ENCODE results near the gene BIN1.

Gene BIN1

DNA sequence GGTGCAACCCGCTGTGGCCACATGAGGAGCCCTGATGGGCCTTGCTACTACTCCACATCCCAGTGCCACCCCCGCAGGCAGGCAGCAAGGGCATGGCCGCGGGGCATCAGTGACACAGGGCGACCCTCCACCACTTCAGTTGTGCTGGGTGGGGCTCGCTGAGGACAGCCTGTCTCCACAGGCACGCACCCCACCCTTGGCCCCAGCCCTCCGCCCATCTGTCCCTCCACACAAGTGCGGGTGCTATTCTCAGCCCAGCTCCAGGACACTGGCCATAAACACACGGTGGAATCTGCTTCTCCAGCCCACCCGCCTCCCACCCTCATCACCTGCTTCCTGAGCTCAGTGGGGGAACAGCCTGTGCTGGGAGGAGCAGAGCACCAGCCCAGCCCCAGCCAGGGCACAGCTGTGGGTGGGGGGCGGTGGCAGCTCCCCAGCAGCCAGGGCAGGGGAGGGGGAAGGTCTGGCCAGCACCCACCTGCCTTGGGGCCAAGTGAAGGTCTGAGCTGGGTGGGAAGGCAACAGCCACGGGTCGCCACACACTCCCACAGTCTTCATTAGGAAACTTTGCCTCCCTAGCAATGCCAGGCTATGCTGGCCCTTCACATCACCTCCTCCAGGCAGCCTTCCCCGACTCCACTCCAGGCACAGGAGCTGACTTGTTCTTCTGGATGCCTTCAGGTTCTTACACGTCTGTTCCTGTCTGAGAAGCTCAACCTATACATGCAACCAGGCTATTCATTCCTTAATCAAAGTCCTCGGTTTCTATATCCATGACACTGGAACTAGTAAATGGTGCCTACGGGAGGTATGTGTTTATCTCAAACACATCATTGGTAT, 16.5 kb downstream of the BIN1 start:
- Histone ChIP-seq H3K9me3 (replicated peaks; ENCODE audit: insufficient read depth, low read length) (no peaks in the 10 kb centered on the region), H3K27ac (ENCODE audit: low read length) (no peak overlapping the region), H3K4me2 (ENCODE audit: low read depth, low read length) (no peak overlapping the region), H3K4me3 (ENCODE audit: low read length) (no peak overlapping the region), H3F3A (ENCODE audit: insufficient read depth, low read length) (no peaks in the 10 kb centered on the region), H3K79me2 (ENCODE audit: low read length) (no peaks in the 10 kb centered on the region), H3K27me3 (replicated peaks; ENCODE audit: insufficient read depth, low read length) (no peaks in the 10 kb centered on the region), H2AFZ (ENCODE audit: low read length) (no peak overlapping the region), H3K36me3 (replicated peaks; ENCODE audit: insufficient read depth, low read length) (no peaks in the 10 kb centered on the region), H3K9me2 (replicated peaks; ENCODE audit: insufficient read depth, low read length) (no peaks in the 10 kb centered on the region), H3K9ac (ENCODE audit: low read length) (no peak overlapping the region), H4K20me1 (ENCODE audit: insufficient read depth, low read length) (no peaks in the 10 kb centered on the region), H3K4me1 (ENCODE audit: low read length) (no peaks in the 10 kb centered on the region)
- no peak for DNase-seq
- TF ChIP-seq, protein P1, sequence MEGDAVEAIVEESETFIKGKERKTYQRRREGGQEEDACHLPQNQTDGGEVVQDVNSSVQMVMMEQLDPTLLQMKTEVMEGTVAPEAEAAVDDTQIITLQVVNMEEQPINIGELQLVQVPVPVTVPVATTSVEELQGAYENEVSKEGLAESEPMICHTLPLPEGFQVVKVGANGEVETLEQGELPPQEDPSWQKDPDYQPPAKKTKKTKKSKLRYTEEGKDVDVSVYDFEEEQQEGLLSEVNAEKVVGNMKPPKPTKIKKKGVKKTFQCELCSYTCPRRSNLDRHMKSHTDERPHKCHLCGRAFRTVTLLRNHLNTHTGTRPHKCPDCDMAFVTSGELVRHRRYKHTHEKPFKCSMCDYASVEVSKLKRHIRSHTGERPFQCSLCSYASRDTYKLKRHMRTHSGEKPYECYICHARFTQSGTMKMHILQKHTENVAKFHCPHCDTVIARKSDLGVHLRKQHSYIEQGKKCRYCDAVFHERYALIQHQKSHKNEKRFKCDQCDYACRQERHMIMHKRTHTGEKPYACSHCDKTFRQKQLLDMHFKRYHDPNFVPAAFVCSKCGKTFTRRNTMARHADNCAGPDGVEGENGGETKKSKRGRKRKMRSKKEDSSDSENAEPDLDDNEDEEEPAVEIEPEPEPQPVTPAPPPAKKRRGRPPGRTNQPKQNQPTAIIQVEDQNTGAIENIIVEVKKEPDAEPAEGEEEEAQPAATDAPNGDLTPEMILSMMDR (IDR thresholded peaks at IDR 0.05; ENCODE audit: low read length), result no peak
- TF ChIP-seq EZH2phosphoT487 (IDR thresholded peaks at IDR 0.05; ENCODE audit: low read length) (no peak), EZH2 (optimal IDR thresholded peaks at IDR 0.05; ENCODE audit: low read depth, low read length) (no peak)

DNA sequence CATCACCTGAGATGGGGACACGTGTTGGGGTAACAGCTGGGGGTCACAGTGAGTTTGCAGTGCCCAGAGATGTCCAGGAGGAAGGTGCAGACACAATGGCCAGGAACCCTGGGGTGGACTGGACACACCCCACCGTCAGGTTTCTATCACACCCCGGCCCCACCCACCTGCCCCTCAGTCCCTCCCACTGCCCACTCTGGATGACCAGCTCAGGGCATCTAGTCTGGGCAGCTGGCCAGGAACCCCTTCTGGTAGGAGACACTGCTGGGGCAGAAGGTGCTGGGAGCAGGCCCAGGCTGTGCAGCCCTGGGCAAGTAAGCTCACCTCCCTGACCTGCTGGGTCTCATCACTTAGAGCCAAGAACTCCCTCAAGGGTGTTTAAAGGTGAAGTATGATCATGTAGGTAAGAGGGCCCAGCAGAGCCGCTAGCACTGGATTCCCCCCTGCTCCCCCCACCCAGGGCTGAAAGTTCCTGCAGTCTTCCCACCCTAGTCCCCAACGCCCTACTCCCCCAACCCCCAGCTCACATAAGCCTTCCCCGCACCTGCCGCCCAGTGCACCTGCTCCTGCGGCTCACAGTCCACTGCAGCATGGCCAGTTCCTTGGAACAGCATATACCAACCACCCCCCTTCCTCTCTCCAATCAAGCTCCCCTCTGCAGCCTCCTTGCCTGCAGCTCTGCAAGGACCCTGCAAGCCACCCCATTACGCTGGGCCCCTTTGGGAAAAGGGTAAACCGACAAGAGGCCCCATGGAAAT, 17.3 kb downstream of the BIN1 start:
- DNase-seq, result no peak
- Histone ChIP-seq H3F3A (ENCODE audit: insufficient read depth, low read length) (no peaks in the 10 kb centered on the region), H3K9me2 (replicated peaks; ENCODE audit: insufficient read depth, low read length) (no peaks in the 10 kb centered on the region), H3K27me3 (replicated peaks; ENCODE audit: insufficient read depth, low read length) (no peaks in the 10 kb centered on the region), H3K27ac (ENCODE audit: low read length) (no peak overlapping the region), H3K4me3 (ENCODE audit: low read length) (no peak overlapping the region), H3K9ac (ENCODE audit: low read length) (no peak overlapping the region), H3K9me3 (replicated peaks; ENCODE audit: insufficient read depth, low read length) (no peaks in the 10 kb centered on the region), H3K36me3 (replicated peaks; ENCODE audit: insufficient read depth, low read length) (no peaks in the 10 kb centered on the region), H3K79me2 (ENCODE audit: low read length) (no peaks in the 10 kb centered on the region), H3K4me1 (ENCODE audit: low read length) (no peaks in the 10 kb centered on the region), H3K4me2 (ENCODE audit: low read depth, low read length) (no peak overlapping the region), H4K20me1 (ENCODE audit: insufficient read depth, low read length) (no peaks in the 10 kb centered on the region), H2AFZ (ENCODE audit: low read length) (no peak overlapping the region)
- TF ChIP-seq, protein P1 (IDR thresholded peaks at IDR 0.05; ENCODE audit: low read length), result no peak
- TF ChIP-seq EZH2phosphoT487 (IDR thresholded peaks at IDR 0.05; ENCODE audit: low read length) (no peak), EZH2 (optimal IDR thresholded peaks at IDR 0.05; ENCODE audit: low read depth, low read length) (no peak)

DNA sequence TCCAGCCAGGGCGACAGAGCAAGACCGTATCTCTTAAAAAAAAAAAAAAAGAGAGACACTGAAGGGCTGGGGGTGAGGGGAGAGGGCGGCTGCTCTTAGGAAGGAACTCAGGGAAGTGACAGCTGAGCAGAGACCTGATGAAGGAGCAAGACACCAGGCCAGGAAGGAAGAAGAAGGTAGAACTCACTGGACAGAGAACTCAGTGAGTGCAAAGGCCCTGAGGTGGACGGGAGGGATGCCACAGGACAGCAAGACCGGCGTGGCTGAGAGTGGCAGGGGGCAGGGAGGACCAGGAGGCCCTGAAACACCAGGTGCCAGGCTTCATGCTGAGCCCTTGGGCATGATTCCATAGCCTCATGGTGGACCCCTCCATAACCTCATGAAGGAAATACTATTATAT, 18.2 kb downstream of the BIN1 start:
- H3K36me3 ChIP-seq (replicated peaks; ENCODE audit: insufficient read depth, low read length), result no peaks in the 10 kb centered on the region
- H3K4me1 ChIP-seq (ENCODE audit: low read length), result no peaks in the 10 kb centered on the region
- H3K9me2 ChIP-seq (replicated peaks; ENCODE audit: insufficient read depth, low read length), result no peaks in the 10 kb centered on the region
- H3F3A ChIP-seq (ENCODE audit: insufficient read depth, low read length), result no peaks in the 10 kb centered on the region
- no peak overlapping the region for H3K27ac ChIP-seq (ENCODE audit: low read length)
- no peak for TF ChIP-seq EZH2 (optimal IDR thresholded peaks at IDR 0.05; ENCODE audit: low read depth, low read length)
- TF ChIP-seq EZH2phosphoT487 (IDR thresholded peaks at IDR 0.05; ENCODE audit: low read length), result no peak
- TF ChIP-seq, protein P1 (IDR thresholded peaks at IDR 0.05; ENCODE audit: low read length), result no peak
- no peak overlapping the region for H2AFZ ChIP-seq (ENCODE audit: low read length)
- no peak for DNase-seq
- H3K9me3 ChIP-seq (replicated peaks; ENCODE audit: insufficient read depth, low read length), result no peaks in the 10 kb centered on the region
- H3K79me2 ChIP-seq (ENCODE audit: low read length), result no peaks in the 10 kb centered on the region
- H3K4me2 ChIP-seq (ENCODE audit: low read depth, low read length), result no peak overlapping the region
- no peak overlapping the region for H3K4me3 ChIP-seq (ENCODE audit: low read length)
- H4K20me1 ChIP-seq (ENCODE audit: insufficient read depth, low read length), result no peaks in the 10 kb centered on the region
- no peak overlapping the region for H3K9ac ChIP-seq (ENCODE audit: low read length)
- H3K27me3 ChIP-seq (replicated peaks; ENCODE audit: insufficient read depth, low read length), result no peaks in the 10 kb centered on the region
